HG03025 (cell line): Measurements from ENCODE around the gene DOCK8.

Experiments used
- ATAC-seq: cut with Tn5 transposase; IDR thresholded peaks from one replicate; pipeline ENCODE4 v1.9.1; 2021; ENCODE audit warnings: mild to moderate bottlenecking, moderate library complexity; ENCODE audit not compliant: unreplicated experiment, low FRiP score

Gene DOCK8

DNA sequence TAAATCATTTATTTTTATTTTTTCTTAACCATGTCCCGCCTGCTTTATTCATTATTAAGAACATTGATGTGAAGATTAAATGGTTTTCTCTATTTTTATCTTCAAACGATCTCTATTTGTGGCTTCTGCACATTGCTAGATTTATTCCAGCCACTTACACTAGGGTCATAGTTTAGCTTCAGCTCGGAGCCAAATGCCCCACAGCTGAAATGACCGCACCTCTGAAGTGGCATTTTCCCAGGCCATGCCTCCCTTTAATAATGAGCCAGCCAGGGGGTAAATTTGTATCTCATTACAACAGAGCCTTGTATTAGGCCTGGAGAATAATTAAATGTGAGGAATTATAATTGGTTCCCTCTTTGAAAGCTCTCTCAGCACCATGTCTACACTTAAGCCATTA, 89.4 kb downstream of the DOCK8 start:
- ATAC-seq = no peak

DNA sequence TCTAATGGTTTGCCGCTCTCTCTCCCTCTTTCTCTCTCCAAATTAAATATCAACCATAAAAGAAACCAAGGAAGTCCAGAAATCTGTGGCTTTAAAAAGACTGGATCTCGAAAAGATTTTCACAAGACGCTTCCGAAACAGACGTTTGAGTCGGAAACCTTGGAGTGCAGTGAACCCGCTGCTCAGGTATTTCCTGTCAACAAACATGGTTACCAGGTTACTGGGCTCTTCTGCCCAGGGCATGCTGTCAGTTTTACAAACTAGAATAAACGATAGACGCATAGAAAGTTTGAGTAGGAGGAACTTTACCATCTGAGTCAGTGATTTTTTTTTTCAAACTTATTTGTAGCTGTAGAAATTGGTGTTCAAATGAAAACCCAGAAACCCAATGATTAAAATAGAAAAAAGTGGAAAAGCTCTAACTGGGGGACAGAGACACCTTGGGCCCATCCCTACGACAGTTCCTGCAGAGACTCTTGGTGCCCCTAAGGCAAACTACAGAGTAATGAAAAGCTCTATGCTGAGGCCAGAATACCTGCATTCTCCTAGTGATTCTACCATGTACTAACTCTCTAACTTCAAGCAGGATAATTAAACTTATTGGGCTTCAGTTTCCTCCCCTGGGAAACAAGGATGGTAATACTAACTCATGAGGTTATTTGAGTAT, 90.0 kb downstream of the DOCK8 start:
- ATAC-seq = no peak

DNA sequence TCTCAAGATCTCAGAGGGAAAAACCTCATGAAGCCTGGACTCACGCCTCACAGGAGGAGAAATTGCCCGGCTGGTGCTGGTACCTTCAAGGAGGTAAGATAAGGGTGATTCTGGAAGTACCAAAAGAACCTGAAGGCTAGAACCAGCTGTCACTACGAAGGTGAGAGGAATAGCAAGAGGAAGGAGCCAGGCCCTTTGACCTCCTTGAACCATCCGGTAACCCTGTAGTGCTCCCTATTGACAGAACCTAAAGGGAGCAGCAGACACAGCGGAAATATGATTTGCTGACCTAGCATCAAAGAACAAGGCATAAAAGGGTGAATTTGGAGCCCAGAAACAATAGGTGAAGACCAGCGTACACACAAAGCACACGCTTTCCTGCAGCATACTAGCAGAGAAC, 92.2 kb downstream of the DOCK8 start:
- no peak for ATAC-seq

DNA sequence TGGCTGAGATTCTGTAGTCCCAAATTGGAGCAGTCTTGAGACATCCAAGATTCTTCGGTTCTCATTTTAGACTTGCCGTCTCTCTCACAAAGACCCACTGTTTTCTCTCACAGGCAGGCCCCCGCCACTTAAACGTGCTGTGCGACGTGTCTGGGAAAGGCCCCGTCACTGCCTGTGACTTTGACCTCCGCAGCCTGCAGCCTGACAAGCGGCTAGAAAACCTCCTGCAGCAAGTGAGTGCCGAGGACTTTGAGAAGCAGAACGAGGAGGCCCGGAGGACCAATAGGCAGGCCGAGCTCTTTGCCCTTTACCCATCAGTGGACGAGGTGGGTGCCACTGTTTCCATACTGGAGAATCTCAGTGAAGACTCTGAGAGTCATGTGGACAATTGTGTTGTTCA, 97.2 kb downstream of the DOCK8 start:
- ATAC-seq = no peak

DNA sequence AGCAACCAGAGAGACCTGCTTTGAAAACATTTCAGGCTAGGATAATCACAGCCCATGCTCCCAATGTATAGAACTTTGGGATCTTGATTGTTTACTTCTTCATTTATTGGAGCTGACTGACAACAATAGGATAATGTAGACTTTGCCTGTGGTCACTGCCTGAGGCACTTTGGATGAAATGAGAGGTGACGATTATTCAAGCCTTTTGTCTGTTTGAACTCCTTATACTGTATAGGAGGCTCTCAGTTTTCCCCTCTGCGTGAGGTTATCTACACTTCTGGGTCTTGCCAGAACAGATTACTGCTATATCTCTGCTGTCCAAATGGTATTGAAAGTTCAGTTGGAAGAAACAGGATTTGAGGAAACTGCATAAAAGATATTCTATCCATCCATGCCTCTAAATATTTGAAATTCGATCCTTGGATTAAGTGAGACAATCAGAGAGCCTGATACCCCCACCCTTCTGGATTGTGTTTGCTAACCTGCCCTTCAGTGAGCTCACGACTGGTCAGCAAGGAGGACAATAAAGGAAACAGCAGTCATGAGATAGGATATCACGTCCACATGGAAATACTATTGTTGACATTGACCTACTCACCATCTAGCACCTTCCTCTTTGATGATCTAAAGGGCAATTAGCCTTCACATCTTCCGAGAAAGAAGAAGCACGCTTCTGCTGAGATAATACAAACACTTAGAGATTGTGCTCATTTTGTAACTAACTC, 98.1 kb downstream of the DOCK8 start:
- ATAC-seq = no peak

DNA sequence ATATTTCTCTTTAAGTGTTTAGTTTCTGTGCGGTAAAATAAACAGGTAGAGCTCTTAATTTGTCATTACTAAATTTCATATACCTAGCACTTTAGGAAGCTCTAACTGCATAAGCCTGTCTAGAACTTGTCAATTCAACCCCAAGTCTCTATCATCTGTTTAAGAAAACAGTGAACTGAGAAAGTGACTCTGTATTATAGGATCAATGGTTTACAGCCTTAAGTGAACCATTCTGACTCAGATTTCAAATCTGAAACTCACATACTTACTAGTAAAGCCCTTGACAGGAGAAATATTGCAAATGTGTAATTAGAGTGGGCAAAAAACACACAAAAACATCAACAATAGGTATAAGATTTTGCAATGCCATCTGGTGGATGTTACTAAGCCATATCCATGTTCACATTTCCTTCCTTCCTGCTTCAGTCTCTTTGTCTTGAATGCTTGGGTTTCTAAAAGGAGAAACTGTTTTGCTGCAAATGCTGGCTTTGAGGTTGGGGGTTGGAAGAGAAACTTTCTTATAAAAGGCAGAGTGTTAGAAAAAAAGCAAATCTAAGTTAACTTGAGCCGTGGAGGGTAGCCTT, 101.8 kb downstream of the DOCK8 start:
- ATAC-seq = no peak

GRCh38 chr9:318646-319045, 104.0 kb downstream of the DOCK8 start:
- no peak for ATAC-seq

DNA sequence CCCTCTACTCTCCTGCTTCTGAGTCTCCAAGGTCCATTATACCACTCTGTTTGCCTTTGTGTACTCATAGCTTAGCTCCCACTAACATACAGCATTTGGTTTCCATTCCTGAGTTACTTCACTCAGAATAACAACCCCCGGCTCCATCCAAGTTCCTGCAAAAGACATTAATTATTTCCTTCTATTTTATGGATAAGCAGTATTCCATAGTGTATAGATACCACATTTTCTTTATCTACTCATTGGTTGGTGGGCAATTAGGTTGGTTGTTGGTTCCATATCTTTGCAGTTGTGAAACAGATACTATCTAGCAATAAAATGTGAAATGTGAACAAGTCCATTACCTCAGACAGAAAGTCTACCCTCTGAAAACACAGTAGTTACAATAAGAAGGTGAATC, 110.3 kb downstream of the DOCK8 start:
- no peak for ATAC-seq

GRCh38 chr9:326667-327066, 112.0 kb downstream of the DOCK8 start:
- ATAC-seq = no peak

- ATAC-seq = no peak
Observed at GRCh38 chr9:328453-328852, 113.8 kb downstream of the DOCK8 start.

DNA sequence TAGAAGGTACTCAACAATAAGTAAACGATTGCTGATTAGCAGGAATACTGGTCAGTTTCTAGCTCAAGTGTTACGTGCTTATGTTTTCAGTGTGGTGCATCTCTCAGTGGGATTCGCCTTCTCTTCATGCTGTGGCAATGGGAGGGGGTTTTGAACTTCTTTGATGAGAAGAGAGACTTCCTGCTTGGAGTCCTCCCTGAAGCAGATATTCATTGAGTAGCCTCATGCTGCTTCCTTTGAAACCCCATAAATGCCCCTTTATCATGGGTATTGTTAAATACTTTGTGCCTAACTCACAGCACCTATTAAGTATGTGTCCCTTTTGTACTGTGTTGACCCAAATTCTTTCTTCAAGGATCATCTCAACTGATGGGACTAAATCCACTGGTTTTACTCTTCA, 116.5 kb downstream of the DOCK8 start:
- no peak for ATAC-seq

DNA sequence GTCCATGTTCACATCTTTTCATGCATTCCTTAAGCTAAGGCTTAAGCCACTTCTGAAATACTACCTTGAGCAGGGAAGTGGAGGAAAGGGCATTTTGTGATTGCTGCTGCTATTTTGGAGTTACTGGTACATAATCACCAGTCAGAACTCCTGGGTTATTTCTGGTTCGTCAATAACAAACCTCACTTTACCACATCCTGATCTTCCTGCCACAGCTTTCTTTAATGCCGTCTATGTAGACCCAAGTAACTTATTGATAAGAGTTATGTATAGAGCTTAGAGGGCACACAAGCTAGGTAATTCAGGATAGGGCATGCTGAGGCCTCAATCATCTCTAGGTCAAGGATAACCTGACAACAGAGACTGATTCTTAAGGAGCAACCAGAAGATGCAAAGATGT, 120.7 kb downstream of the DOCK8 start:
- no peak for ATAC-seq

DNA sequence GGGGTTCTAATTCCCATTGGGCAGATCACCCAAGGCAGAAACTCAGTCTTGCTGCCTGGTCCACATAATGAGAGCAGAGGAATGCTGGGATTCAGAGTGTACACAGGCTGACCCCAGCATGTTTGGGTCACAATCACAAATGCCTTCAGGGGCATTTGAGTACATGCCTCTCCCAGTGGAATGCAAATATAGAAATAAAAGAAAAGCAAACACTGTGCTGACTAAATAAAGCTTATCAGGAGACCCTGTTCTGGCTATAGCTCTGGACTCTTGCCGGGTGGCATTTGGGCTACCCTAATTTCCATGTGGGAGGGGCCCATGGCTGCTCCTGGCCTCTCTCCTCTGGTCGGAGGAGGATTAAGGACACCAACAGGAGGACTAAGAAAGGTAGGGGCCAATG, 121.4 kb downstream of the DOCK8 start:
- ATAC-seq = no peak

DNA sequence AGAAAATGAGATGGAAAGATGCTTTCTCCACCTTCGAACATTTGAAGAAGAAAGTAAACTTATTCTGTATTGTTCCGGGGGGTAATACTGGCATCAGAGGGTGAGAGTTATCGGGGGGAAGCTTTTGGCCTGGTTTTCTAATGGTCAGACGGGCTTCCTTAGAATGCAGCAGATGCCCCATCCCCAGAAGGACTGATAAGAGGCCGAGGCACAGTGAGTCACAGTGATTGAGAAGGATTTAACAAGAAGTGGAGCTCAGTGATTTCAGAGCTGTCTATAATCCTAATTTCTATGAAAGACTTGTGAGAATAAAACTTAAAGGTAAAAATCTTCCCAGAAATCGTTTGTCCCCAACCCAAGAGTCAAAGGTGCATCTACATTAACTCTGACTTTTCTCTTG, 123.9 kb downstream of the DOCK8 start:
- no peak for ATAC-seq

DNA sequence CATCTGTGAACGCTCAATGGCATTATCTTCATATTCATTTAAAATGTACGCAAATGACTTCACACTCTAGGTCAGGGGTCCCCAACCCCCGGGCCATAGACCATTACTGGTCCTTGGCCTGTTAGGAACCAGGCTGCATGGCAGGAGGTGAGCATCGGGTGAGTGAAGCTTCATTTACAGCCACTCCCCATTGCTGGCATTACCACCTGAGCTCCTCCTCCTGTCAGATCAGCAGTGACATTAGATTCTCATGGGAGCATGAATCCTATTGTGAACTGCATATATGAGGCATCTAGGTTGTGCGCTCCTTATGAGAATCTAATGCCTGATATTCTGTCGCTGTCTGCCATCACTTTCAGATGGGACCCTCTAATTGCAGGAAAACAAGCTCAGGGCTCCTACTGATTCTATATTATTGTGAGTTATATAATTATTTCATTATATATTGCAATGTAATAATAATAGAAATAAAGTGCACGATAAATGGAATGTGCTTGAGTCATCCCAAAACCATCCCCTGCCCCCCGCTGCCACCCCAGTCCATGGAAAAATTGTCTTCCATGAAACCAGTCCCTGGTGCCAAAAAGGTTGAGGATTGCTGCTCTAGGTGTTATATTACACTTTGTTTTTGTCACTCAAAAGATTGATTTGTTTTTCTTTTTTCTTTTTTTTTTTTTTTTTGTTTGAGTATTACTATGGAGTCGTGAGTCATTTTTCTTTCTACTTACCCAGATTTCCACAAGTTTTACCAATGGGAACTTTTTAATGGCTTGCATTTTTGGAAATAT, 127.2 kb downstream of the DOCK8 start:
- no peak for ATAC-seq

- no peak for ATAC-seq
Observed at GRCh38 chr9:343773-344172, 129.1 kb downstream of the DOCK8 start.

DNA sequence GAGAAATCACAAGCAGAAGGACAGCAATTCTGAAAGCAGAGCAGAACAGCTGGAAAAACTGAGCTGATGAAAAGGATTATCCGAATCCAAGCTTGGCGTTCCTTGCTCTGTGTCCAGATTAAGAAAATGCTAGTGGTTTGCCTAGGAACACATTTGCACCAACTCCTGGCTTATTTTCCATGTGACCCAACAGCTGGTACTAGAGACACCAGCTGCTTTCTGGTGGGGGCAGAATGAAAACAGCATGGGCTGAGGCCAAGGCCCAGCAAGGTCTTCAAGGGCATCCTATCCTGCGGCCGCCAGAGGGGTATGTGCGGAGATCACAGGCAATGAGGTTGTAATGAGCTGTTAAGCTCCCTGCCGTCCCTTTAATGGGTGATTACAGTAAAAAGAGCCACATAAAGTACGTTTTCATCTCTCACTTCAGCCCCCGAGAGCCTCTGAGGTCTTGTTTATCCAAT, 131.5 kb downstream of the DOCK8 start:
- no peak for ATAC-seq

DNA sequence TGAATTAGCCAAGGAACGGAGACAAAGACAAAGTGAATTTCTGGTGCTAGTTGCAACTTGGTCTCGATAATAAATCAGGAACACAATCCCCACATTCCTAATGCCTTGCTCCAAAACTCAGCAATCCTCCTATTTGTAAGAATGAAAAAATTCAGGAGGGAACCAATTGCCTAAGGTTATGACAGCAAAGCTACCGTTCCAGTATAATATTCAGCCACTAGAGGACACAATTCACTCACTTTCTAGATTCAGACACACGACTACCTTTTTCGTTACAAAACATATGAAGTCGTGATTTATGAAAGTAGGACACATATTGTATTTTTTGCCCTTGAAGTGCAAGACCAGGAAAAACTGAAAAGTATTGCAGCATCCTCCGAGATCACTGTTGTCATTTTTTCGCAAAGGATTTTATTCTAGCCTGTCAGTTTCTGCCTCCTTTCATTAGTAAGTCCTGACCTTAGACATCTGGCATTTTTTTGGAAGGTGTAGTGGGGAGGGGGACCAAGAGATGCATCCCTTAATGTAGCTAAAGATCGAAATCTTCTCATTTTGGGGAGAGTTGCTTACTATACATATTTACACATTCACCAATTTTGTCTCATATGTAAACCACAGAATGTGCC, 133.1 kb downstream of the DOCK8 start:
- no peak for ATAC-seq

DNA sequence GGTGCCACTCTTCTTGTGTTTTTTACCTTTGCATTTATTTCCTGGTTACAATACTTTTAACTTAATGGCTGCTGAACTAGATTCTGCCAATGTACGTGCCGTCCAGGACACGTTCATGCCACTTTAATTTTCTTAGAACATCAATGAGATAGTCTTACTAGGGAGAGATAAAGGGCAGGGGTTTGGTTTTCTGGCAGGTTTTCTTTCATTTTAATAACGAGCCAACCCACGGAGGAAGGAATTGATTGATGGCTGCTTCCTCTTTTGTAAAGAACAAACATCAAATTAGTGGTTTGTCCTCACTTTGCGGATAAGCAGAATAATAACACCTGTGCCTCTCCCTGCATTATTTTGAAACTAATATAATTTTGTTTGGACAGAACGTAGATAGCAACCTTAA, 135.7 kb downstream of the DOCK8 start:
- no peak for ATAC-seq

- ATAC-seq = no peak
Observed at GRCh38 chr9:351916-352315, 137.3 kb downstream of the DOCK8 start.

- ATAC-seq = no peak
Observed at GRCh38 chr9:353077-353476, 138.4 kb downstream of the DOCK8 start.
